SIG-M5 treated with dmso at 0.1 percent for 504 hours (cell line): Measurements from ENCODE around the gene DPPA5.
"Not testable (repeated sequence)": the region's sequence is repeated elsewhere in the genome, so short reads cannot be mapped to it uniquely, and the experiment has no call there.

Experiments used
- DNase-seq: peaks from one replicate; lab custom pipeline; 2025; ENCODE audit not compliant: unreplicated experiment; lab: John Stamatoyannopoulos, UW

DPPA5 gene

DNA sequence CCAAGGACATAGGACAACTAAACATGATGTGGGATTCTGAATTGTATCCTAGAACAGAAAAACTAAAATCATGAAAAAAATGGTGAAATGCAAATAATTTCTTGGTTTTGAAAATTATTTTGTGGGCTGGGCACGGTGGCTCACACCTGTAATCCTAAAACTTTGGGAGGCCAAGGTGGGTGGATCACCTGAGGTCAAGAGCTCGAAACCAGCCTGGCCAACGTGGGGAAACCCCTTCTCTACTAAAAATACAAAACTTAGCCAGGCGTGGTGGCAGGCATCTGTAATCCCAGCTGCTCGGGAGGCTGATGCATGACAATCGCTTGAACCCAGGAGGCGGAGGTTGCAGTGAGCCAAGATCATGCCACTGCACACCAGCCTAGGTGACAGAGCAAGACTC is 50.3 kb downstream of the DPPA5 start:
- not testable (repeated sequence) for DNase-seq
